Measurements from ENCODE around the gene FAHD1.

- no peak for TF ChIP-seq CTCF (IDR thresholded peaks at IDR 0.05; ENCODE audit: poor library complexity)
- no peak for TF ChIP-seq EZH2 (IDR thresholded peaks at IDR 0.05; ENCODE audit: borderline replicate concordance)
These were observed 51.2 kb downstream of the FAHD1 start for GRCh38 chr16:1878256-1878655.
